Smooth muscle cell (in vitro differentiated cells): Measurements from ENCODE around the gene FAM107B. TPM values are rescaled to one million over a fixed set of nuclear protein-coding genes. Genes with fewer than 3 reads are reported as not detected.

Source experiments
- DNase-seq: peaks from one replicate; lab custom pipeline; 2025; ENCODE audit not compliant: unreplicated experiment; lab: John Stamatoyannopoulos, UW
- H2AFZ ChIP-seq: fragments of 200-600 bp; sonication (generic); 2 replicates; pipeline ENCODE4 v1.6.0; 2016; ENCODE audit warnings: antibody characterized with exemption, low read depth, mild to moderate bottlenecking
- H3F3A ChIP-seq: fragments of 200-600 bp; sonication (generic); 2 replicates; pipeline ENCODE4 v1.6.0; 2017; ENCODE audit warnings: antibody characterized with exemption, low read depth
- H3K27ac ChIP-seq: fragments of 200-600 bp; sonication (generic); 2 replicates; pipeline ENCODE4 v1.5.1; 2016; ENCODE audit warnings: low read depth, mild to moderate bottlenecking
- H3K27me3 ChIP-seq: fragments of 200-600 bp; sonication (generic); 2 replicates; pipeline ENCODE4 v1.6.1; 2016; ENCODE audit warnings: low read depth, mild to moderate bottlenecking
- H3K36me3 ChIP-seq: fragments of 200-600 bp; sonication (generic); 2 replicates; pipeline ENCODE4 v1.5.1; 2016; ENCODE audit warnings: low read depth
- H3K4me1 ChIP-seq: fragments of 200-600 bp; sonication (generic); 2 replicates; pipeline ENCODE4 v1.5.1; 2016; ENCODE audit warnings: low read depth
- H3K4me2 ChIP-seq: fragments of 200-600 bp; sonication (generic); 2 replicates; pipeline ENCODE4 v1.6.0; 2016; ENCODE audit warnings: mild to moderate bottlenecking
- H3K4me3 ChIP-seq: fragments of 200-600 bp; sonication (generic); 2 replicates; pipeline ENCODE4 v1.5.1; 2016; ENCODE audit warnings: mild to moderate bottlenecking
- H3K79me2 ChIP-seq: fragments of 200-600 bp; sonication (generic); 2 replicates; pipeline ENCODE4 v1.6.0; 2016; ENCODE audit warnings: low read depth, mild to moderate bottlenecking
- H3K9ac ChIP-seq: fragments of 200-600 bp; sonication (generic); 2 replicates; pipeline ENCODE4 v1.6.0; 2016; ENCODE audit warnings: low read depth
- H3K9me3 ChIP-seq: fragments of 200-600 bp; sonication (generic); replicated peaks from 2 replicates; pipeline ENCODE4 v1.5.1; 2016; ENCODE audit warnings: low read depth
- H4K20me1 ChIP-seq: fragments of 200-600 bp; sonication (generic); 2 replicates; pipeline ENCODE4 v1.6.0; 2016; ENCODE audit warnings: low read depth
- WGBS: methylation state at CpG from one replicate; pipeline ENCODE4 v1.1.7; 2016; ENCODE audit warnings: low lambda C conversion rate; 5-methylcytosine and 5-hydroxymethylcytosine counted together
- polyA plus RNA-seq: library from polyadenylated mRNA; unstranded; fragments of >200 nt; fragmentation: Nextera tagmentation; extraction: Ambion mirVana; gene quantifications from 2 replicates; pipeline ENCODE4 v1.2.1, GENCODE V29; 2016
- total RNA-seq: library from RNA; depleted of rRNA; stranded (reverse); fragments of >200 nt; gene quantifications from 2 replicates; pipeline ENCODE4 v1.2.3, GENCODE V29; 2014
- TF ChIP-seq, protein P1 (sequence below): fragments of 200-600 bp; sonication (generic); IDR thresholded peaks from 2 replicates; pipeline ENCODE4 v1.5.1; 2017; ENCODE audit warnings: borderline replicate concordance, mild to moderate bottlenecking, antibody characterized with exemption; ENCODE audit not compliant: insufficient read depth, poor library complexity, severe bottlenecking

The FAM107B gene
- total and polyA plus RNA-seq, 2 experiments from 2014 or later: 8.7 to 9.0 TPM

DNA sequence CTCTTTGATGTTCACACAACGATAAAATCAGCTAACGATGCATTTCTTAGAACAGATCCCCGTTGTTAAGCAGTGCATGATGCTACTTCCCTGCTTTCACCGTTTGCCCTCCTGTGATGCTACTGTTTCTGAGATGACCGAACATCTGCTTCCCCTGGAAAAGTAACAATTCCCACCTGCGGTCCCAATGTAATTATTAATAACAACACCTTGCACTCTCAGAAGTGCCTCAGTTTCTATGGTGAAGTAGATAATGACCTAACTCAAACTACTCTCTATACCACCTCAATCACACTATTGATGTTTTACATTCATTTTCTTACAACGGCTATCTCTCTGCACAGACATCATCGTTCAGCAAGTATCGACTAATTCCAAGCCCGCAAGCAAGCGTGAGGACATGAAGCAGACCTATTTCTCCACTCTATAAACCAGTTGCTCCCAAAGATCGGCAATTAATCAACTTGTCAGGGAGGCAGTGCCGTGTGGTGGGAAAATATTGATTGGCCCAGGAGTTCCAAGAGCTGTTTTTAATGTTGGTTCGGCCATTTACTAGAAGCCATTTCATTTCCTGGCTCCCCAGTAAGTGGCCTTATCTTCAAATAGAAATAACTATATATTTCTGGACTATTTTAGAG lies 42.7 kb downstream of the FAM107B start:
- TF ChIP-seq, protein P1, sequence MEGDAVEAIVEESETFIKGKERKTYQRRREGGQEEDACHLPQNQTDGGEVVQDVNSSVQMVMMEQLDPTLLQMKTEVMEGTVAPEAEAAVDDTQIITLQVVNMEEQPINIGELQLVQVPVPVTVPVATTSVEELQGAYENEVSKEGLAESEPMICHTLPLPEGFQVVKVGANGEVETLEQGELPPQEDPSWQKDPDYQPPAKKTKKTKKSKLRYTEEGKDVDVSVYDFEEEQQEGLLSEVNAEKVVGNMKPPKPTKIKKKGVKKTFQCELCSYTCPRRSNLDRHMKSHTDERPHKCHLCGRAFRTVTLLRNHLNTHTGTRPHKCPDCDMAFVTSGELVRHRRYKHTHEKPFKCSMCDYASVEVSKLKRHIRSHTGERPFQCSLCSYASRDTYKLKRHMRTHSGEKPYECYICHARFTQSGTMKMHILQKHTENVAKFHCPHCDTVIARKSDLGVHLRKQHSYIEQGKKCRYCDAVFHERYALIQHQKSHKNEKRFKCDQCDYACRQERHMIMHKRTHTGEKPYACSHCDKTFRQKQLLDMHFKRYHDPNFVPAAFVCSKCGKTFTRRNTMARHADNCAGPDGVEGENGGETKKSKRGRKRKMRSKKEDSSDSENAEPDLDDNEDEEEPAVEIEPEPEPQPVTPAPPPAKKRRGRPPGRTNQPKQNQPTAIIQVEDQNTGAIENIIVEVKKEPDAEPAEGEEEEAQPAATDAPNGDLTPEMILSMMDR: no peak
- H2AFZ ChIP-seq: no peak overlapping the region
- H3K9ac ChIP-seq: no peak overlapping the region
- no peaks in the 10 kb centered on the region for H3K9me3 ChIP-seq
- H3K4me2 ChIP-seq: no peak overlapping the region
- no peaks in the 10 kb centered on the region for H4K20me1 ChIP-seq
- H3K4me1 ChIP-seq: no peaks in the 10 kb centered on the region
- H3K27ac ChIP-seq: no peak overlapping the region
- 87% methylated on average over 14 of the region's 14 CpGs for WGBS
- no peaks in the 10 kb centered on the region for H3K36me3 ChIP-seq
- H3K79me2 ChIP-seq: no peaks in the 10 kb centered on the region
- no peak overlapping the region for H3K4me3 ChIP-seq
- H3F3A ChIP-seq: no peaks in the 10 kb centered on the region
- no peak for DNase-seq
- H3K27me3 ChIP-seq: peaks cover 5% of the 10 kb centered on the region

DNA sequence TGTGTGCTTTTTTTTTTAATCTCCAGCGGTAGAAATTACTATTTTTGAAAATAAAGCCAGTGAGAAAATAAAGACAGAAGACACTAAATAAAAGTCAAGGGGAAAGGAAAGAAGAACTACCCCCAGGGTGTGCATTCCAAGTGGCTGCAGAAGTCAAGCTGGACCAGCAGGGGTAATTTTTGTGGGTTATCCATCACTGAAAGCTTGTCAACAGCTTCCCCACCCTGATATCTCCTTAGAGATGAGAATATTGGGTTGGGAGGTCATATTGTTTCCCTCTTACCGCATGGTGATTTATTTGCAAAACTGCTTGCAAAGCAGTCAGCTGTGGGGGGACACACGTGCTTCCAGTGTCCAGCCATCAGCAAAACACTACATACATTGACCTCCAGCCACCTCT lies 46.4 kb downstream of the FAM107B start:
- no peaks in the 10 kb centered on the region for H3K36me3 ChIP-seq

DNA sequence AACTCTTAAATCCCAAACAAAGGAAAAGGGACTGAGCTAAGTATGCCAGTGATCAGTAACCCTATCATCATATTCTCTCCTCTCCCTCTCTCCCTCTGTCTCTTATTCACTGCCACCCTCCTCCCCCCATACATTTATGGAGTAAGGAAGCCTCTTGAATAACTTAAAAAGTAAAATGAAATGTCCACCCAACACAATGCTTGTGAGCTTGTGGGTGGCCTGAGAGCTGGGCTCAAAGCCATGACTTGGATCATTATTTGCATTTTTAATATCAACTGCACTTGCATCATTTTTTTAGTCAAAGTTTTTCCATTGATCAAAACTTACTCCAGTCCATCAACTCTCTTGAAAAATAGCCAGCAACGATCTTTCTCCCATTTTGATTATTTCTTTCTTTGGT lies 46.8 kb downstream of the FAM107B start:
- no peak overlapping the region for H3K27ac ChIP-seq
- no peaks in the 10 kb centered on the region for H3K9me3 ChIP-seq
- H3K4me3 ChIP-seq: no peak overlapping the region
- H3F3A ChIP-seq: no peaks in the 10 kb centered on the region
- H2AFZ ChIP-seq: no peak overlapping the region
- no peak overlapping the region for H3K9ac ChIP-seq
- TF ChIP-seq, protein P1: no peak
- H3K27me3 ChIP-seq: peaks cover 17% of the 10 kb centered on the region
- 90% methylated on average over 1 of the region's 1 CpG for WGBS
- H3K36me3 ChIP-seq: no peaks in the 10 kb centered on the region
- no peaks in the 10 kb centered on the region for H3K79me2 ChIP-seq
- DNase-seq: no peak
- no peaks in the 10 kb centered on the region for H4K20me1 ChIP-seq
- no peaks in the 10 kb centered on the region for H3K4me1 ChIP-seq
- no peak overlapping the region for H3K4me2 ChIP-seq

More for the DNA sequence above, 46.4 kb downstream of the FAM107B start:
- Histone ChIP-seq H3K4me1 (no peaks in the 10 kb centered on the region), H3K9ac (no peak overlapping the region), H3K79me2 (no peaks in the 10 kb centered on the region), H3F3A (no peaks in the 10 kb centered on the region), H4K20me1 (no peaks in the 10 kb centered on the region), H3K9me3 (no peaks in the 10 kb centered on the region), H3K27ac (no peak overlapping the region), H3K27me3 (peaks cover 17% of the 10 kb centered on the region), H2AFZ (no peak overlapping the region), H3K4me2 (no peak overlapping the region), H3K4me3 (no peak overlapping the region)
- 81% methylated on average over 3 of the region's 3 CpGs for WGBS
- TF ChIP-seq, protein P1: no peak
- no peak for DNase-seq

DNA sequence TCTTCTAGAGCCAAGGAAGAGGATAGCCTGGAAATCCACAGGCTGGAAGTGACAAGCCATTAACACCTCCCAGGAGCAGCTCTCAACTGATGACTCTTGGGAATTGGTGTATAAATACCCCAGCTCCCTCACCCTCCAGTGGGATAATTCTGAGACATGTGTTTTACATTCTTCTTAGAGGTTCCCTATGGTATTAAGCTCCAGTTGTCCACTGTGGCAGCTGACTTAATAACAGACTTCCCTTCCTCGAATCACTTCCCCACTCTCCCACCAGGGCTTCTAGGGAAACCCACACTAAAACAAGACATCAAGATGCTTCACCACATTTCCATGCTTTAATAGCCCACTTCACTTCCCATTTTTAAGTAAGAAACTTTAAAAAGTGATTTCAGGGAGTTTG lies 47.2 kb downstream of the FAM107B start:
- H3F3A ChIP-seq: no peaks in the 10 kb centered on the region
- TF ChIP-seq, protein P1: no peak
- no peaks in the 10 kb centered on the region for H3K79me2 ChIP-seq
- no peaks in the 10 kb centered on the region for H4K20me1 ChIP-seq
- no peak overlapping the region for H3K9ac ChIP-seq
- no peaks in the 10 kb centered on the region for H3K36me3 ChIP-seq
- H3K27ac ChIP-seq: no peak overlapping the region
- no peaks in the 10 kb centered on the region for H3K4me1 ChIP-seq
- DNase-seq: no peak
- 74% methylated on average over 1 of the region's 1 CpG for WGBS
- no peak overlapping the region for H3K4me2 ChIP-seq
- H3K4me3 ChIP-seq: no peak overlapping the region
- H3K9me3 ChIP-seq: no peaks in the 10 kb centered on the region
- H3K27me3 ChIP-seq: peaks cover 17% of the 10 kb centered on the region
- no peak overlapping the region for H2AFZ ChIP-seq
